ENCODE results near the gene RASGRP4.

Gene RASGRP4

GRCh38 chr19:38385057-38385803, 40.8 kb downstream of the RASGRP4 start:
- ATAC-seq (ENCODE audit: low read depth) (no peak), DNase-seq (ENCODE audit: low spot score) (no peak)
- H3K27ac ChIP-seq (ENCODE audit: poor library complexity, severe bottlenecking), result no peak overlapping the region
- no peaks in the 10 kb centered on the region for H3K27me3 ChIP-seq (ENCODE audit: insufficient read depth, poor library complexity, severe bottlenecking)
- peak; percentile 7 for TF ChIP-seq CTCF (IDR thresholded peaks at IDR 0.05; ENCODE audit: poor library complexity, severe bottlenecking)
- no peaks in the 10 kb centered on the region for H3K9me3 ChIP-seq (ENCODE audit: severe bottlenecking)
- no peak overlapping the region for H3K4me3 ChIP-seq (ENCODE audit: severe bottlenecking)
- H3K36me3 ChIP-seq (ENCODE audit: low read depth), result peaks cover 24% of the 10 kb centered on the region
- no peaks in the 10 kb centered on the region for H3K4me1 ChIP-seq (ENCODE audit: insufficient read depth, poor library complexity, severe bottlenecking)

GRCh38 chr19:38384209-38385027, 41.6 kb downstream of the RASGRP4 start:
- Histone ChIP-seq H3K27me3 (ENCODE audit: insufficient read depth, poor library complexity, severe bottlenecking) (no peaks in the 10 kb centered on the region), H3K4me1 (ENCODE audit: insufficient read depth, poor library complexity, severe bottlenecking) (no peaks in the 10 kb centered on the region), H3K4me3 (ENCODE audit: severe bottlenecking) (no peak overlapping the region), H3K36me3 (ENCODE audit: low read depth) (peaks cover 32% of the 10 kb centered on the region), H3K9me3 (ENCODE audit: severe bottlenecking) (no peaks in the 10 kb centered on the region), H3K27ac (ENCODE audit: poor library complexity, severe bottlenecking) (no peak overlapping the region)
- DNase-seq (ENCODE audit: low spot score) (no peak), ATAC-seq (ENCODE audit: low read depth) (no peak)
- peak; percentile 22 for TF ChIP-seq CTCF (IDR thresholded peaks at IDR 0.05; ENCODE audit: poor library complexity, severe bottlenecking)

GRCh38 chr19:38383743-38384142, 42.3 kb downstream of the RASGRP4 start:
- peaks cover 39% of the 10 kb centered on the region for H3K36me3 ChIP-seq (ENCODE audit: low read depth)
- no peaks in the 10 kb centered on the region for H3K27me3 ChIP-seq (ENCODE audit: insufficient read depth, poor library complexity, severe bottlenecking)
- no peak overlapping the region for H3K27ac ChIP-seq (ENCODE audit: poor library complexity, severe bottlenecking)
- no peak overlapping the region for H3K4me3 ChIP-seq (ENCODE audit: severe bottlenecking)
- no peaks in the 10 kb centered on the region for H3K9me3 ChIP-seq (ENCODE audit: severe bottlenecking)
- TF ChIP-seq CTCF (IDR thresholded peaks at IDR 0.05; ENCODE audit: poor library complexity, severe bottlenecking), result no peak
- ATAC-seq (ENCODE audit: low read depth) (no peak), DNase-seq (ENCODE audit: low spot score) (no peak)
- H3K4me1 ChIP-seq (ENCODE audit: insufficient read depth, poor library complexity, severe bottlenecking), result no peaks in the 10 kb centered on the region

GRCh38 chr19:38383184-38383583, 42.8 kb downstream of the RASGRP4 start:
- H3K27me3 ChIP-seq (ENCODE audit: insufficient read depth, poor library complexity, severe bottlenecking), result no peaks in the 10 kb centered on the region
- DNase-seq (ENCODE audit: low spot score) (no peak), ATAC-seq (ENCODE audit: low read depth) (no peak)
- no peaks in the 10 kb centered on the region for H3K9me3 ChIP-seq (ENCODE audit: severe bottlenecking)
- TF ChIP-seq CTCF (IDR thresholded peaks at IDR 0.05; ENCODE audit: poor library complexity, severe bottlenecking), result no peak
- no peak overlapping the region for H3K4me3 ChIP-seq (ENCODE audit: severe bottlenecking)
- peaks cover 43% of the 10 kb centered on the region for H3K36me3 ChIP-seq (ENCODE audit: low read depth)
- no peak overlapping the region for H3K27ac ChIP-seq (ENCODE audit: poor library complexity, severe bottlenecking)
- no peaks in the 10 kb centered on the region for H3K4me1 ChIP-seq (ENCODE audit: insufficient read depth, poor library complexity, severe bottlenecking)
